HepG2 (cell line): ENCODE data around the gene DVL3. TPM values are rescaled to one million over a fixed set of nuclear protein-coding genes. Genes with fewer than 3 reads are reported as not detected.
A peak's percentile ranks its signal among the peaks of the same experiment; 100 is the strongest.

Source experiments
- DPF2 ChIP-seq: sonication (generic); formaldehyde crosslinking; IDR thresholded peaks from 2 replicates; pipeline ENCODE4 v1.4.0; 2020; ENCODE audit warnings: mild to moderate bottlenecking, low read depth, missing genetic modification reagents, borderline replicate concordance
- FOXO1 ChIP-seq: sonication (generic); formaldehyde crosslinking; IDR thresholded peaks from 2 replicates; pipeline ENCODE4 v1.4.0; 2020; ENCODE audit warnings: missing genetic modification reagents
- GLI4 ChIP-seq: sonication (generic); formaldehyde crosslinking; IDR thresholded peaks from 2 replicates; pipeline ENCODE4 v1.5.1; 2020; ENCODE audit warnings: missing genetic modification reagents, mild to moderate bottlenecking, moderate library complexity, borderline replicate concordance
- HCFC1 ChIP-seq: fragments of 150-350 bp; IDR thresholded peaks from 2 replicates; pipeline ENCODE4 v1.6.1; 2014; ENCODE audit warnings: low read depth, low read length
- HOXA5 ChIP-seq: sonication (generic); formaldehyde crosslinking; IDR thresholded peaks from 2 replicates; pipeline ENCODE4 v1.4.0; 2020; ENCODE audit warnings: missing genetic modification reagents
- MED1 ChIP-seq: sonication (generic); formaldehyde crosslinking; IDR thresholded peaks from 2 replicates; pipeline ENCODE4 v1.4.0; 2020; ENCODE audit warnings: missing genetic modification reagents
- NFIB ChIP-seq: sonication (generic); formaldehyde crosslinking; IDR thresholded peaks from 2 replicates; pipeline ENCODE4 v1.9.0; 2021; ENCODE audit warnings: missing genetic modification reagents, mild to moderate bottlenecking, borderline replicate concordance
- SIN3A ChIP-seq: IDR thresholded peaks from 2 replicates; pipeline ENCODE4 v1.6.1; 2011; ENCODE audit warnings: low read depth, mild to moderate bottlenecking, control low read depth, low read length, borderline replicate concordance
- SMARCC2 ChIP-seq: fragments of 450-650 bp; IDR thresholded peaks from 2 replicates; pipeline ENCODE4 v1.6.1; 2017; ENCODE audit warnings: antibody characterized with exemption, mild to moderate bottlenecking
- SP140L ChIP-seq: sonication (generic); formaldehyde crosslinking; IDR thresholded peaks from 2 replicates; pipeline ENCODE4 v1.4.0; 2020; ENCODE audit warnings: missing genetic modification reagents, borderline replicate concordance
- ZBTB8A ChIP-seq: sonication (generic); formaldehyde crosslinking; IDR thresholded peaks from 2 replicates; pipeline ENCODE4 v1.4.0; 2020; ENCODE audit warnings: mild to moderate bottlenecking, low read depth, missing genetic modification reagents, borderline replicate concordance
- ZNF232 ChIP-seq: sonication (generic); formaldehyde crosslinking; IDR thresholded peaks from 2 replicates; pipeline ENCODE4 v1.4.0; 2020; ENCODE audit warnings: missing genetic modification reagents, borderline replicate concordance
- ZNF251 ChIP-seq: sonication (generic); formaldehyde crosslinking; IDR thresholded peaks from 2 replicates; pipeline ENCODE4 v1.9.0; 2021; ENCODE audit warnings: mild to moderate bottlenecking, missing genetic modification reagents
- ZNF260 ChIP-seq: sonication (generic); formaldehyde crosslinking; IDR thresholded peaks from 2 replicates; pipeline ENCODE4 v1.4.0; 2020; ENCODE audit warnings: missing genetic modification reagents, low read depth, mild to moderate bottlenecking, borderline replicate concordance
- ZNF33A ChIP-seq: sonication (generic); formaldehyde crosslinking; IDR thresholded peaks from 2 replicates; pipeline ENCODE4 v1.5.1; 2020; ENCODE audit warnings: missing genetic modification reagents, mild to moderate bottlenecking, moderate library complexity, borderline replicate concordance
- ZNF557 ChIP-seq: sonication (generic); formaldehyde crosslinking; IDR thresholded peaks from 2 replicates; pipeline ENCODE4 v1.4.0; 2020; ENCODE audit warnings: missing genetic modification reagents
- ZNF569 ChIP-seq: sonication (generic); formaldehyde crosslinking; IDR thresholded peaks from 2 replicates; pipeline ENCODE4 v1.5.0; 2020; ENCODE audit warnings: mild to moderate bottlenecking, missing genetic modification reagents, moderate library complexity, borderline replicate concordance
- ZNF670 ChIP-seq: sonication (generic); formaldehyde crosslinking; IDR thresholded peaks from 2 replicates; pipeline ENCODE4 v1.8.0; 2022; ENCODE audit warnings: mild to moderate bottlenecking, missing genetic modification reagents, borderline replicate concordance
- polyA plus RNA-seq, 8 experiments: library from polyadenylated mRNA; depleted of rRNA in 3 of 8; stranded (reverse) in 7 of 8; unstranded in 1 of 8; fragments of >200 nt; fragmentation: Illumina TruSeq in 4 of 8; extraction: Trizol in 4 of 8; gene quantifications; 2 replicates each; pipeline versions ENCODE4 v1.2.1 to v1.2.3, GENCODE V29; 2011 to 2016; ENCODE audit warnings: low read depth in 4 of 8, missing spikeins in 1 of 8, mixed read lengths in 1 of 8; ENCODE audit not compliant: insufficient read depth in 1 of 8
- total RNA-seq, 5 experiments: library from RNA; depleted of rRNA; stranded (reverse); fragments of >200 nt; fragmentation: Illumina TruSeq; extraction: Trizol; gene quantifications; 2 replicates each; pipeline ENCODE4 v1.2.3, GENCODE V29; 2016; ENCODE audit warnings: low read depth in 1 of 5
- TF ChIP-seq, protein P1 (sequence below): fragments of 450-650 bp; IDR thresholded peaks from 2 replicates; pipeline ENCODE4 v1.6.1; 2017; ENCODE audit warnings: mild to moderate bottlenecking
- TF ChIP-seq, protein P2 (sequence below): sonication (generic); formaldehyde crosslinking; IDR thresholded peaks from 2 replicates; pipeline ENCODE4 v1.4.0; 2020; ENCODE audit warnings: missing genetic modification reagents, borderline replicate concordance

The DVL3 gene
- total and polyA plus RNA-seq, 2 of the 13 experiments (the other 11 are each of a cell fraction or from before 2014, with no cell fraction given) = 29.0 to 36.1 TPM

DNA sequence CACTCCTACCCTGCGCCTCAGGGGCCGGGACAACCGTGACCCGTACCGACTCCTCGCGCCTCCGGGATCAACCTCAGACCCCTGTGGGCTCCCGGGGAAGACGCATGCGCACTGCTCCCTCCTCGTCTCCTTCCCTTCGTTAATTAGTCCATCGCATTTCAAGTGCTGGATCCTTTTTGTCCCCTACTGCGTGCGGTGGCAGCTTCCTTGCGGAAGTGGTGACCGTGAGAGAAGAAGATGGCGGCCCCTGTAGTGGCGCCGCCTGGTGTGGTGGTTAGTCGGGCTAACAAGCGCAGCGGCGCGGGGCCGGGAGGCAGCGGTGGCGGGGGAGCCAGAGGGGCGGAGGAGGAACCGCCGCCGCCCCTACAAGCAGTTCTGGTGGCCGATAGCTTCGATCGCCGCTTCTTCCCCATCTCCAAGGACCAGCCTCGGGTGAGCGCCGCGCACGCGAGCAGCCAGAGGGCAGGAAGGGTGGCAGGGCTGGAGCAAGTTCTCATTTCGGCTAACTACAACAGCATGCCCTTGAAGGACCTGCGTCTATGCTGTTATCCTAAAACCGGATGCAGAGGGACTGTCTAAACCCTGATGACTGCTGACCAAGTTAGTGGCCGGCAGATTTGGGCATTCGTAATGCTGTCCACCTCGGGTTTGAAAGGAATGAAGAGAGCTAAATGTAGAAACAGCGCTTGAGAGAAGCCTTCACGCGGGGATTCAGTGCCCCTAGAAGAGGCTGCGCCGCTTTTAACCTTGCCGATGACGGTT lies 19.8 kb upstream of the DVL3 start, which contains the start of gene EIF2B5 (continued):
- TF ChIP-seq SIN3A = peak; percentile 94
- no peak; the same call in none of the 2 replicates for TF ChIP-seq FOXO1
- no peak for TF ChIP-seq ZNF232 (CRISPR knock-in tag)
- TF ChIP-seq, protein P1, sequence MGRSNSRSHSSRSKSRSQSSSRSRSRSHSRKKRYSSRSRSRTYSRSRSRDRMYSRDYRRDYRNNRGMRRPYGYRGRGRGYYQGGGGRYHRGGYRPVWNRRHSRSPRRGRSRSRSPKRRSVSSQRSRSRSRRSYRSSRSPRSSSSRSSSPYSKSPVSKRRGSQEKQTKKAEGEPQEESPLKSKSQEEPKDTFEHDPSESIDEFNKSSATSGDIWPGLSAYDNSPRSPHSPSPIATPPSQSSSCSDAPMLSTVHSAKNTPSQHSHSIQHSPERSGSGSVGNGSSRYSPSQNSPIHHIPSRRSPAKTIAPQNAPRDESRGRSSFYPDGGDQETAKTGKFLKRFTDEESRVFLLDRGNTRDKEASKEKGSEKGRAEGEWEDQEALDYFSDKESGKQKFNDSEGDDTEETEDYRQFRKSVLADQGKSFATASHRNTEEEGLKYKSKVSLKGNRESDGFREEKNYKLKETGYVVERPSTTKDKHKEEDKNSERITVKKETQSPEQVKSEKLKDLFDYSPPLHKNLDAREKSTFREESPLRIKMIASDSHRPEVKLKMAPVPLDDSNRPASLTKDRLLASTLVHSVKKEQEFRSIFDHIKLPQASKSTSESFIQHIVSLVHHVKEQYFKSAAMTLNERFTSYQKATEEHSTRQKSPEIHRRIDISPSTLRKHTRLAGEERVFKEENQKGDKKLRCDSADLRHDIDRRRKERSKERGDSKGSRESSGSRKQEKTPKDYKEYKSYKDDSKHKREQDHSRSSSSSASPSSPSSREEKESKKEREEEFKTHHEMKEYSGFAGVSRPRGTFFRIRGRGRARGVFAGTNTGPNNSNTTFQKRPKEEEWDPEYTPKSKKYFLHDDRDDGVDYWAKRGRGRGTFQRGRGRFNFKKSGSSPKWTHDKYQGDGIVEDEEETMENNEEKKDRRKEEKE = no peak
- TF ChIP-seq ZNF260 = no peak
- no peak for TF ChIP-seq SP140L
- TF ChIP-seq ZNF569 (CRISPR knock-in tag) = no peak
- TF ChIP-seq GLI4 (CRISPR knock-in tag) = no peak; the same call in 1 of the 2 replicates
- peak; percentile 80 for TF ChIP-seq MED1 (CRISPR knock-in tag)
- TF ChIP-seq HCFC1 = peak; percentile 75; the same call in 1 of the 2 replicates
- no peak for TF ChIP-seq ZNF557 (CRISPR knock-in tag)
- TF ChIP-seq NFIB (CRISPR knock-in tag) = no peak
- TF ChIP-seq SMARCC2 = no peak
- no peak for TF ChIP-seq DPF2 (CRISPR knock-in tag)
- TF ChIP-seq ZBTB8A = no peak
- no peak for TF ChIP-seq ZNF251
- TF ChIP-seq, protein P2, sequence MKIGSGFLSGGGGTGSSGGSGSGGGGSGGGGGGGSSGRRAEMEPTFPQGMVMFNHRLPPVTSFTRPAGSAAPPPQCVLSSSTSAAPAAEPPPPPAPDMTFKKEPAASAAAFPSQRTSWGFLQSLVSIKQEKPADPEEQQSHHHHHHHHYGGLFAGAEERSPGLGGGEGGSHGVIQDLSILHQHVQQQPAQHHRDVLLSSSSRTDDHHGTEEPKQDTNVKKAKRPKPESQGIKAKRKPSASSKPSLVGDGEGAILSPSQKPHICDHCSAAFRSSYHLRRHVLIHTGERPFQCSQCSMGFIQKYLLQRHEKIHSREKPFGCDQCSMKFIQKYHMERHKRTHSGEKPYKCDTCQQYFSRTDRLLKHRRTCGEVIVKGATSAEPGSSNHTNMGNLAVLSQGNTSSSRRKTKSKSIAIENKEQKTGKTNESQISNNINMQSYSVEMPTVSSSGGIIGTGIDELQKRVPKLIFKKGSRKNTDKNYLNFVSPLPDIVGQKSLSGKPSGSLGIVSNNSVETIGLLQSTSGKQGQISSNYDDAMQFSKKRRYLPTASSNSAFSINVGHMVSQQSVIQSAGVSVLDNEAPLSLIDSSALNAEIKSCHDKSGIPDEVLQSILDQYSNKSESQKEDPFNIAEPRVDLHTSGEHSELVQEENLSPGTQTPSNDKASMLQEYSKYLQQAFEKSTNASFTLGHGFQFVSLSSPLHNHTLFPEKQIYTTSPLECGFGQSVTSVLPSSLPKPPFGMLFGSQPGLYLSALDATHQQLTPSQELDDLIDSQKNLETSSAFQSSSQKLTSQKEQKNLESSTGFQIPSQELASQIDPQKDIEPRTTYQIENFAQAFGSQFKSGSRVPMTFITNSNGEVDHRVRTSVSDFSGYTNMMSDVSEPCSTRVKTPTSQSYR (CRISPR knock-in tag) = no peak; the same call in 1 of the 2 replicates
- TF ChIP-seq ZNF670 (CRISPR knock-in tag) = no peak
- TF ChIP-seq HOXA5 (CRISPR knock-in tag) = no peak
- no peak for TF ChIP-seq ZNF33A (CRISPR knock-in tag)
